Endothelial cell of umbilical vein (primary cell): Measurements from ENCODE around the gene CEP70. TPM values are rescaled to one million over a fixed set of nuclear protein-coding genes. Genes with fewer than 3 reads are reported as not detected.

Experiments
- BruUV-seq: library from RNA; stranded (reverse); fragments of 400-500 nt; replicated peaks from 2 replicates; lab custom pipeline; 2021; lab: Mats Ljungman, UMichigan
- CTCF ChIA-PET: fragments of 300-600, 350-600 bp; sonication (Branson Sonifier 250); formaldehyde crosslinking; loops from one replicate; lab custom pipeline; 2021; ENCODE audit warnings: antibody characterized with exemption, inconsistent platforms; lab: Charles Lee
- POLR2A ChIA-PET: fragments of 300-600, 350-600 bp; sonication (Branson Sonifier 250); formaldehyde crosslinking; loops from one replicate; lab custom pipeline; 2021; ENCODE audit warnings: antibody characterized with exemption, inconsistent platforms; lab: Charles Lee
- DNase-seq: peaks from one replicate; pipeline ENCODE4 v3.0.0-alpha.2; 2011; ENCODE audit warnings: low read depth, low spot score
- FAIRE-seq: peaks from 2 replicates; lab custom pipeline; 2011; peaks lifted over from hg19 to GRCh38; lab: Jason Lieb, UNC
- H2AFZ ChIP-seq: 2 replicates; pipeline ENCODE4 v1.6.0; 2012; ENCODE audit warnings: low read depth, low read length, control low read depth, inconsistent platforms
- H3K27ac ChIP-seq: 2 replicates; pipeline ENCODE4 v1.5.1; 2011; ENCODE audit warnings: low read depth, mild to moderate bottlenecking, control low read depth, low read length, moderate library complexity; ENCODE audit not compliant: insufficient read depth
- H3K27me3 ChIP-seq, 2 experiments: 2 replicates each; pipeline versions ENCODE4 v1.6.0 to v1.6.1; 2011; ENCODE audit warnings: low read length in 2 of 2, mixed read lengths in 1 of 2; ENCODE audit not compliant: control insufficient read depth in 2 of 2, insufficient read depth in 2 of 2
- H3K36me3 ChIP-seq, 2 experiments: 2 replicates in 1 of 2; 3 replicates in 1 of 2; pipeline ENCODE4 v1.5.1; 2011; ENCODE audit warnings: low read length in 2 of 2, mild to moderate bottlenecking in 1 of 2, moderate library complexity in 1 of 2; ENCODE audit not compliant: control insufficient read depth in 2 of 2, insufficient read depth in 2 of 2; ENCODE audit errors: extremely low read depth in 1 of 2
- H3K4me1 ChIP-seq: 3 replicates; pipeline ENCODE4 v1.5.1; 2011; ENCODE audit warnings: mild to moderate bottlenecking, low read length; ENCODE audit not compliant: control insufficient read depth, insufficient read depth; ENCODE audit errors: extremely low read depth
- H3K4me2 ChIP-seq: 2 replicates; pipeline ENCODE4 v1.6.1; 2011; ENCODE audit warnings: low read length, control low read depth, mixed read lengths; ENCODE audit not compliant: insufficient read depth
- H3K4me3 ChIP-seq, 3 experiments: fragments of 200-600 bp in 1 of 3; sonication (generic), shearing (Covaris generic) in 1 of 3; replicated peaks in 1 of 3; 2 replicates each; pipeline ENCODE4 v1.5.1; 2011 to 2016; ENCODE audit warnings: control low read depth in 3 of 3, low read length in 3 of 3, mild to moderate bottlenecking in 2 of 3, inconsistent platforms in 1 of 3, low read depth in 1 of 3, moderate library complexity in 1 of 3; ENCODE audit not compliant: insufficient read depth in 1 of 3
- H3K79me2 ChIP-seq: 2 replicates; pipeline ENCODE4 v1.6.0; 2012; ENCODE audit warnings: low read length, inconsistent platforms; ENCODE audit not compliant: control insufficient read depth, insufficient read depth
- H3K9ac ChIP-seq: replicated peaks from 2 replicates; pipeline ENCODE3; 2011; ENCODE audit warnings: low read length, control low read depth; ENCODE audit not compliant: insufficient read depth; ENCODE audit errors: extremely low read depth
- H3K9me1 ChIP-seq: replicated peaks from 3 replicates; pipeline ENCODE4 v1.6.0; 2011; ENCODE audit warnings: mild to moderate bottlenecking, low read length; ENCODE audit not compliant: control insufficient read depth, insufficient read depth; ENCODE audit errors: extremely low read depth
- H3K9me3 ChIP-seq: replicated peaks from 2 replicates; pipeline ENCODE4 v1.5.1; 2012; ENCODE audit warnings: low read length, inconsistent platforms; ENCODE audit not compliant: control insufficient read depth, insufficient read depth
- H4K20me1 ChIP-seq: replicated peaks from 2 replicates; pipeline ENCODE3; 2011; ENCODE audit warnings: mild to moderate bottlenecking, low read length; ENCODE audit not compliant: control insufficient read depth, insufficient read depth; ENCODE audit errors: extremely low read depth
- EZH2 ChIP-seq: IDR thresholded peaks from 2 replicates; pipeline ENCODE4 v1.6.1; 2012; ENCODE audit warnings: borderline replicate concordance, low read depth, mild to moderate bottlenecking, moderate library complexity, low read length, inconsistent platforms; ENCODE audit not compliant: severe bottlenecking
- FOS ChIP-seq: IDR thresholded peaks from 2 replicates; pipeline ENCODE4 v1.6.1; 2011; ENCODE audit warnings: mild to moderate bottlenecking, low read length, moderate library complexity, borderline replicate concordance; ENCODE audit not compliant: insufficient read depth
- GATA2 ChIP-seq: IDR thresholded peaks from 2 replicates; pipeline ENCODE4 v1.7.0; 2011; ENCODE audit warnings: low read depth, mild to moderate bottlenecking, moderate library complexity, mixed read lengths, low read length; ENCODE audit not compliant: insufficient read length, insufficient read depth
- JUN ChIP-seq: IDR thresholded peaks from 2 replicates; pipeline ENCODE4 v1.6.1; 2011; ENCODE audit warnings: borderline replicate concordance, low read depth; ENCODE audit not compliant: insufficient read length, insufficient read depth
- MYC ChIP-seq: IDR thresholded peaks from one replicate; pipeline ENCODE4 v1.6.1; 2011; ENCODE audit warnings: mild to moderate bottlenecking, low read depth, low read length
- POLR2A ChIP-seq: IDR thresholded peaks from 2 replicates; pipeline ENCODE4 v1.6.1; 2012; ENCODE audit warnings: low read depth, mild to moderate bottlenecking, control low read depth, low read length
- POLR2AphosphoS5 ChIP-seq: IDR thresholded peaks from 2 replicates; pipeline ENCODE4 v1.6.1; 2012; ENCODE audit warnings: low read depth, mild to moderate bottlenecking, control low read depth, low read length, moderate library complexity; ENCODE audit not compliant: insufficient read depth
- dilution Hi-C: fragments of 300-500 bp; cut with MboI; formaldehyde crosslinking; loops from one replicate; pipeline ENCODE4 v1.15.0; 2019; ENCODE audit warnings: low sequenced_read_pairs; ENCODE audit not compliant: extremely low pct_ligation_motif_present
- intact Hi-C: fragments of 100-400 bp; cut with micrococcal nuclease; formaldehyde crosslinking; loops from one replicate; pipeline ENCODE4 v1.10.0; 2022
- polyA plus RNA-seq, 4 experiments: library from polyadenylated mRNA; depleted of rRNA in 3 of 4; stranded (reverse) in 3 of 4; unstranded in 1 of 4; fragments of >200 nt; gene quantifications; 2 replicates each; pipeline versions ENCODE4 v1.2.1 to v1.2.3, GENCODE V29; 2011 to 2012; ENCODE audit warnings: missing spikeins in 1 of 4
- total RNA-seq: library from RNA; stranded (reverse); gene quantifications from 2 replicates; pipeline ENCODE4 v1.2.3, GENCODE V29; 2021
- TF ChIP-seq, protein P1 (sequence below): IDR thresholded peaks from 2 replicates; pipeline ENCODE4 v1.6.1; 2011; ENCODE audit not compliant: insufficient read depth, insufficient read length
- TF ChIP-seq, protein P2 (sequence below), 2 donors: IDR thresholded peaks; 1 replicate in 1 of 2; 2 replicates in 1 of 2; pipeline ENCODE4 v1.5.1; 2011; ENCODE audit warnings: low read length in 2 of 2, mild to moderate bottlenecking in 2 of 2, moderate library complexity in 2 of 2, control low read depth in 1 of 2, inconsistent platforms in 1 of 2, low read depth in 1 of 2; ENCODE audit not compliant: insufficient read depth in 1 of 2; ENCODE audit errors: extremely low read depth in 1 of 2

CEP70 gene
- total and polyA plus RNA-seq, 2 donors (not counting 3 experiments of a cell fraction or from before 2014, with no cell fraction given), result 2.1 to 16.9 TPM

DNA sequence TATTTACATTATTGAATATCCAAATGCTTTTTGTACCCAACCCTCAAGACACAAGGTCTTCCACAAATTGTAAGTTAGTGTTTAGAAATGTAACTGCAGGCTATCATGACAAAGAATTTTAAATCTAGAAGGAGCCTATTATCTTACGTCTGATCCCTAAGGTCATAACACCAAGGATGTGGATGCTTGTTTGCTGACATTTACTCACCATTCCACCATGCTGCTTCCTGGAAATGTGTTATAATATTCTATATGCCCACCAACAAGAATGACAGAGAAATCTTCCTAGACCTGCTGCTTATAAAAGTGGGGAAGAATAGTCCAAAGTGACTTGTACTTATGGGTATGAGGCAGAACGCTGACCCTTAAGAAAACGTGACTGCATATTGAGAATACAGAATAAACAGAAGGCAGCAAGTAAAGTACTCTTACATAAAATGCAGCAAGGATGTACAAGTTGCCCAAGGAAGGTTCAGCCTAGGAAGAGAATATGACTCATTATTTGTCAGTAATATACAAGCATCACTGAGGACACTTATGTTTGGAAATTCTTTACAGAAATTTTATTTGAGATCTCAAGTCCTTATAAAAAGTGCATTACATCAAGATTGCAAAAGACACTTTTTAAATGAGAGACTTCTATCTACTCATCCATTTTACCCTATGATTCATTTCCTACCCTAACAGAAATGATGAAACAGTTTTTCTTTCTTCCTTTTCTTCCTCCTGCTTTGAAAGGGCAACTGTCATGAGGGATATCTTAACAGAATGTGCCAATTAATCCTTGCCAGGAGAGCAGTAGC is 100.1 kb downstream of the CEP70 start:
- Histone ChIP-seq H3K9me3 (no peaks in the 10 kb centered on the region), H3K27ac (no peak overlapping the region), H3K79me2 (no peaks in the 10 kb centered on the region), H3K4me1 (peaks cover 3% of the 10 kb centered on the region), H3K4me2 (no peak overlapping the region), H3K9ac (no peak overlapping the region), H3K27me3 (no peaks in the 10 kb centered on the region), H2AFZ (no peak overlapping the region), H3K9me1 (no peaks in the 10 kb centered on the region), H3K36me3 (no peaks in the 10 kb centered on the region), H4K20me1 (no peaks in the 10 kb centered on the region), H3K4me3 (no peak overlapping the region)
- BruUV-seq, result no TSS peak
- ChIA-PET POLR2A (no interaction called here), CTCF (interaction anchor here (1.0 to 1.1 kb wide), 2 partner anchors 15 to 429 kb away, joined by 3 to 5 read pairs; no protein-coding TSS in a partner anchor)
- peak; percentile 13 for DNase-seq
- peak; percentile 62 for FAIRE-seq
- intact Hi-C loops (no loop called here), dilution Hi-C loops (no loop called here)
- TF ChIP-seq POLR2A, result no peak
- TF ChIP-seq, protein P1, sequence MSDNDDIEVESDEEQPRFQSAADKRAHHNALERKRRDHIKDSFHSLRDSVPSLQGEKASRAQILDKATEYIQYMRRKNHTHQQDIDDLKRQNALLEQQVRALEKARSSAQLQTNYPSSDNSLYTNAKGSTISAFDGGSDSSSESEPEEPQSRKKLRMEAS, result no peak
- no peak for TF ChIP-seq JUN
- TF ChIP-seq, protein P2, sequence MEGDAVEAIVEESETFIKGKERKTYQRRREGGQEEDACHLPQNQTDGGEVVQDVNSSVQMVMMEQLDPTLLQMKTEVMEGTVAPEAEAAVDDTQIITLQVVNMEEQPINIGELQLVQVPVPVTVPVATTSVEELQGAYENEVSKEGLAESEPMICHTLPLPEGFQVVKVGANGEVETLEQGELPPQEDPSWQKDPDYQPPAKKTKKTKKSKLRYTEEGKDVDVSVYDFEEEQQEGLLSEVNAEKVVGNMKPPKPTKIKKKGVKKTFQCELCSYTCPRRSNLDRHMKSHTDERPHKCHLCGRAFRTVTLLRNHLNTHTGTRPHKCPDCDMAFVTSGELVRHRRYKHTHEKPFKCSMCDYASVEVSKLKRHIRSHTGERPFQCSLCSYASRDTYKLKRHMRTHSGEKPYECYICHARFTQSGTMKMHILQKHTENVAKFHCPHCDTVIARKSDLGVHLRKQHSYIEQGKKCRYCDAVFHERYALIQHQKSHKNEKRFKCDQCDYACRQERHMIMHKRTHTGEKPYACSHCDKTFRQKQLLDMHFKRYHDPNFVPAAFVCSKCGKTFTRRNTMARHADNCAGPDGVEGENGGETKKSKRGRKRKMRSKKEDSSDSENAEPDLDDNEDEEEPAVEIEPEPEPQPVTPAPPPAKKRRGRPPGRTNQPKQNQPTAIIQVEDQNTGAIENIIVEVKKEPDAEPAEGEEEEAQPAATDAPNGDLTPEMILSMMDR (IDR thresholded peaks at IDR 0.05; ENCODE audit: extremely low read depth in 1 of 2, insufficient read depth in 1 of 2, low read depth in 1 of 2, low read length in 2 of 2), result no peak
- no peak for TF ChIP-seq POLR2AphosphoS5
- no peak for TF ChIP-seq FOS
- no peak for TF ChIP-seq EZH2
- TF ChIP-seq MYC, result no peak
- TF ChIP-seq GATA2, result no peak
